ENCODE measurements around the gene PCNX3.

DNA sequence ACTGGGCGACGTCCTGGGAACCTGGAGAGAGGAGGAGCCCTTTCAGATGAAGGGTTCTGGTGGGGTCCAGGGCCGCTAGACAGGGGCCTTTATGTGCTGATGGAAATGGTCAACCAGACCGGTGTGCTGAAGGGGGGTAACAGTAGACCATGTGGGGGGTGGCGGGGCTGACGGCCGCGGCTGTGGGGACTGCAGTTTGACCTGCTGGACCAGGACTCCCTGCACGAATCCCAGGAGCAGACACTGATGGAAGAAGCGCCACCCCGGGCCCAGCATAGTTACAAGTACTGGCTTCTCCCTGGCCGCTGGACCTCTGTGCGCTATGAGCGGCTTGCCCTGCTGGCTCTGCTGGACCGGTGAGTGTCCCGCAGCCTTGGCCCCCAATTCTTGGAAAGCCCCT, 6.4 kb downstream of the PCNX3 start:
- TF ChIP-seq YY1 (IDR thresholded peaks at IDR 0.05; ENCODE audit: insufficient read depth, insufficient read length) = no peak
- TF ChIP-seq ZNF274 (IDR thresholded peaks at IDR 0.05; ENCODE audit: low read depth, low read length) = no peak
